NCI-H1105 (cell line): ENCODE results near the gene FCER1G.

Experiments used
- DNase-seq: peaks from one replicate; lab custom pipeline; 2025; lab: John Stamatoyannopoulos, UW

Gene FCER1G

GRCh38 chr1:161188381-161188780, 26.7 kb upstream of the FCER1G start:
- no peak for DNase-seq

- DNase-seq = no peak
Observed at GRCh38 chr1:161189036-161189435, 26.1 kb upstream of the FCER1G start.

GRCh38 chr1:161190962-161191521, 24.1 kb upstream of the FCER1G start:
- DNase-seq = no peak

GRCh38 chr1:161191971-161192370, 23.1 kb upstream of the FCER1G start:
- no peak for DNase-seq

GRCh38 chr1:161192476-161193465, 22.3 kb upstream of the FCER1G start:
- peak; percentile 64 for DNase-seq

GRCh38 chr1:161193561-161194235, 21.4 kb upstream of the FCER1G start:
- DNase-seq = no peak

- DNase-seq = no peak
Observed at GRCh38 chr1:161195171-161195570, 19.9 kb upstream of the FCER1G start.

- no peak for DNase-seq
Observed at GRCh38 chr1:161196111-161196510, 19.0 kb upstream of the FCER1G start.

GRCh38 chr1:161196521-161197451, 18.3 kb upstream of the FCER1G start:
- no peak for DNase-seq

- no peak for DNase-seq
Observed at GRCh38 chr1:161197560-161198193, 17.4 kb upstream of the FCER1G start.

- peak; percentile 24 for DNase-seq
Observed at GRCh38 chr1:161198194-161198896, 16.8 kb upstream of the FCER1G start.

- DNase-seq = no peak
Observed at GRCh38 chr1:161198897-161199431, 16.1 kb upstream of the FCER1G start, which contains the start of gene ADAMTS4. ADAMTS4 (minus strand) TSS chr1:161199054; CDS start chr1:161198627, 427 bp downstream.

GRCh38 chr1:161199506-161200139, 15.5 kb upstream of the FCER1G start:
- DNase-seq = no peak

GRCh38 chr1:161200421-161200991, 14.6 kb upstream of the FCER1G start:
- no peak for DNase-seq

- DNase-seq = no peak
Observed at GRCh38 chr1:161200992-161201835, 13.9 kb upstream of the FCER1G start.

- peak; percentile 99 for DNase-seq
Observed at GRCh38 chr1:161201836-161202712, 13.0 kb upstream of the FCER1G start, which contains the start of gene NDUFS2. NDUFS2 (plus strand) TSS chr1:161202367; CDS start chr1:161202386, 19 bp downstream.
